ENCODE measurements around the gene ABCC11.

ABCC11 gene

GRCh38 chr16:48247311-48247710 lies at the start of gene ABCC11:
ABCC11 (minus strand) TSS chr16:48247539; CDS start chr16:48231921, 15,618 bp downstream.
- no peak for DNase-seq (ENCODE audit: low spot score)

- DNase-seq (ENCODE audit: low spot score): no peak
Observed at GRCh38 chr16:48295488-48296281, 48.3 kb upstream of the ABCC11 start.

- DNase-seq (ENCODE audit: low spot score): no peak
Observed at GRCh38 chr16:48294724-48295123, 47.4 kb upstream of the ABCC11 start.

- no peak for DNase-seq (ENCODE audit: low spot score)
Observed at GRCh38 chr16:48292452-48292851, 45.1 kb upstream of the ABCC11 start.

GRCh38 chr16:48291754-48292153 lies 44.4 kb upstream of the ABCC11 start:
- DNase-seq (ENCODE audit: low spot score): no peak

- DNase-seq (ENCODE audit: low spot score): no peak
Observed at GRCh38 chr16:48291303-48291702, 44.0 kb upstream of the ABCC11 start.

- DNase-seq (ENCODE audit: low spot score): no peak
Observed at GRCh38 chr16:48287239-48287638, 39.9 kb upstream of the ABCC11 start.

- no peak for DNase-seq (ENCODE audit: low spot score)
Observed at GRCh38 chr16:48284772-48285409, 37.6 kb upstream of the ABCC11 start.

- no peak for DNase-seq (ENCODE audit: low spot score)
Observed at GRCh38 chr16:48282636-48283263, 35.4 kb upstream of the ABCC11 start.

- DNase-seq (ENCODE audit: low spot score): no peak
Observed at GRCh38 chr16:48280546-48280945, 33.2 kb upstream of the ABCC11 start.

- no peak for DNase-seq (ENCODE audit: low spot score)
Observed at GRCh38 chr16:48279199-48279598, 31.9 kb upstream of the ABCC11 start.

GRCh38 chr16:48277158-48277557 lies 29.8 kb upstream of the ABCC11 start:
- DNase-seq (ENCODE audit: low spot score): no peak

- no peak for DNase-seq (ENCODE audit: low spot score)
Observed at GRCh38 chr16:48276102-48276501, 28.8 kb upstream of the ABCC11 start.

GRCh38 chr16:48274476-48274875 lies 27.1 kb upstream of the ABCC11 start:
- no peak for DNase-seq (ENCODE audit: low spot score)

- no peak for DNase-seq (ENCODE audit: low spot score)
Observed at GRCh38 chr16:48272837-48273421, 25.6 kb upstream of the ABCC11 start.

GRCh38 chr16:48271728-48272127 lies 24.4 kb upstream of the ABCC11 start:
- no peak for DNase-seq (ENCODE audit: low spot score)

- no peak for DNase-seq (ENCODE audit: low spot score)
Observed at GRCh38 chr16:48269011-48269410, 21.7 kb upstream of the ABCC11 start.

- DNase-seq (ENCODE audit: low spot score): no peak
Observed at GRCh38 chr16:48262631-48263030, 15.3 kb upstream of the ABCC11 start.

- DNase-seq (ENCODE audit: low spot score): no peak
Observed at GRCh38 chr16:48261569-48261968, 14.2 kb upstream of the ABCC11 start.

GRCh38 chr16:48256579-48257177 lies 9.3 kb upstream of the ABCC11 start:
- DNase-seq (ENCODE audit: low spot score): no peak

GRCh38 chr16:48252013-48252412 lies 4.7 kb upstream of the ABCC11 start:
- DNase-seq (ENCODE audit: low spot score): no peak

GRCh38 chr16:48250520-48251278 lies 3.4 kb upstream of the ABCC11 start:
- no peak for DNase-seq (ENCODE audit: low spot score)

All from SW480 (cell line).